ENCODE measurements around the gene LAMB1.

DNA sequence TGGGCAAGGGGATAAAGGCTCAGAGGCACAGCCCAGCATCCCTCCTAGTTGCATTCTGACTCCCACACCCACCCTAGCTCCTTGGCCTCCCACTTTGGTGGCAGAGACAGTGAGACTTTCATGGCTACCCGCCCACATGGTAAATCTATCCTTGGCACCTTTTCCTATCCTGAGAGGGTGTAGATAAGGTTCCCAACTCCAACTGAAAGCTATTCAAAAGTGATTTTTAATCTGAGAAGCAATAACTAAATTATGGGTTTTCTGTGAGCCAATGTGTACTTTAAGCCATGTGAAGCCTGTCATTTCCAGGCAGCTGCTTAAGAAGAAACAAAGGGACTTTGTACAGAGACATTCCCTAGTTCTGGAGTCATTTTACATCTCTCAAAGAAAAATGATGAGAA, 9.1 kb downstream of the LAMB1 start:
- TF ChIP-seq POLR2A (IDR thresholded peaks at IDR 0.05): no peak
- TF ChIP-seq, protein P1, sequence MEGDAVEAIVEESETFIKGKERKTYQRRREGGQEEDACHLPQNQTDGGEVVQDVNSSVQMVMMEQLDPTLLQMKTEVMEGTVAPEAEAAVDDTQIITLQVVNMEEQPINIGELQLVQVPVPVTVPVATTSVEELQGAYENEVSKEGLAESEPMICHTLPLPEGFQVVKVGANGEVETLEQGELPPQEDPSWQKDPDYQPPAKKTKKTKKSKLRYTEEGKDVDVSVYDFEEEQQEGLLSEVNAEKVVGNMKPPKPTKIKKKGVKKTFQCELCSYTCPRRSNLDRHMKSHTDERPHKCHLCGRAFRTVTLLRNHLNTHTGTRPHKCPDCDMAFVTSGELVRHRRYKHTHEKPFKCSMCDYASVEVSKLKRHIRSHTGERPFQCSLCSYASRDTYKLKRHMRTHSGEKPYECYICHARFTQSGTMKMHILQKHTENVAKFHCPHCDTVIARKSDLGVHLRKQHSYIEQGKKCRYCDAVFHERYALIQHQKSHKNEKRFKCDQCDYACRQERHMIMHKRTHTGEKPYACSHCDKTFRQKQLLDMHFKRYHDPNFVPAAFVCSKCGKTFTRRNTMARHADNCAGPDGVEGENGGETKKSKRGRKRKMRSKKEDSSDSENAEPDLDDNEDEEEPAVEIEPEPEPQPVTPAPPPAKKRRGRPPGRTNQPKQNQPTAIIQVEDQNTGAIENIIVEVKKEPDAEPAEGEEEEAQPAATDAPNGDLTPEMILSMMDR (IDR thresholded peaks at IDR 0.05): no peak
